Measurements from ENCODE around the gene GRID1.

GRCh38 chr10:86269332-86269731 is 97.3 kb downstream of the GRID1 start:
- TF ChIP-seq, protein P1, sequence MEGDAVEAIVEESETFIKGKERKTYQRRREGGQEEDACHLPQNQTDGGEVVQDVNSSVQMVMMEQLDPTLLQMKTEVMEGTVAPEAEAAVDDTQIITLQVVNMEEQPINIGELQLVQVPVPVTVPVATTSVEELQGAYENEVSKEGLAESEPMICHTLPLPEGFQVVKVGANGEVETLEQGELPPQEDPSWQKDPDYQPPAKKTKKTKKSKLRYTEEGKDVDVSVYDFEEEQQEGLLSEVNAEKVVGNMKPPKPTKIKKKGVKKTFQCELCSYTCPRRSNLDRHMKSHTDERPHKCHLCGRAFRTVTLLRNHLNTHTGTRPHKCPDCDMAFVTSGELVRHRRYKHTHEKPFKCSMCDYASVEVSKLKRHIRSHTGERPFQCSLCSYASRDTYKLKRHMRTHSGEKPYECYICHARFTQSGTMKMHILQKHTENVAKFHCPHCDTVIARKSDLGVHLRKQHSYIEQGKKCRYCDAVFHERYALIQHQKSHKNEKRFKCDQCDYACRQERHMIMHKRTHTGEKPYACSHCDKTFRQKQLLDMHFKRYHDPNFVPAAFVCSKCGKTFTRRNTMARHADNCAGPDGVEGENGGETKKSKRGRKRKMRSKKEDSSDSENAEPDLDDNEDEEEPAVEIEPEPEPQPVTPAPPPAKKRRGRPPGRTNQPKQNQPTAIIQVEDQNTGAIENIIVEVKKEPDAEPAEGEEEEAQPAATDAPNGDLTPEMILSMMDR (IDR thresholded peaks at IDR 0.05): no peak
- no peak for TF ChIP-seq POLR2A (IDR thresholded peaks at IDR 0.05)
